Epithelial cell of esophagus (primary cell): ENCODE measurements around the gene FSTL4.

ENCODE experiments used
- DNase-seq: peaks from one replicate; pipeline ENCODE4 v3.0.0; 2010; ENCODE audit warnings: low read depth
- H3K4me3 ChIP-seq: 2 replicates; pipeline ENCODE4 v1.5.1; 2011; ENCODE audit warnings: mild to moderate bottlenecking, low read length, control low read depth
- TF ChIP-seq, protein P1 (sequence below): IDR thresholded peaks from 2 replicates; pipeline ENCODE4 v1.5.1; 2011; ENCODE audit warnings: low read depth, mild to moderate bottlenecking, low read length, control low read depth, inconsistent platforms; ENCODE audit not compliant: insufficient read depth; ENCODE audit errors: missing control alignments

FSTL4 gene

DNA sequence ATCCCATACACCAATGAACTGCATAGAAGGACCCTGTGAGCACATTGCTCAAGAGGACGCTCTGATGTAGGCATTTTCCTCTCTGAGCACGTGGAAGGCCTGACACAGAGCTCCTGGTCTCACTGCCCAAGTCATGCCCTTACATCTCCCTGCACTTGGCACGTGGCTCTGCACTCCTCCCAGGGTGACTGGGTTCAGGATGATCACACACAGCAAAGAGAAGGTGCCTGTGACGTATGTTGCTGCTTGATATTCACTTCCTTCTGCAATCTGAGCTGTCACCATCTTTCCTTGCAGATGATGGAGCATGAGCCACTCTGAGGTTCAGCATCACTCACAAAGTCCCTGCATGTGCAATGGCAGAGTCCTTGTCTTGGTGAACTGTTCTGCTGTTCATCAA, 125.2 kb downstream of the FSTL4 start:
- peak; percentile 24 for DNase-seq
- TF ChIP-seq, protein P1, sequence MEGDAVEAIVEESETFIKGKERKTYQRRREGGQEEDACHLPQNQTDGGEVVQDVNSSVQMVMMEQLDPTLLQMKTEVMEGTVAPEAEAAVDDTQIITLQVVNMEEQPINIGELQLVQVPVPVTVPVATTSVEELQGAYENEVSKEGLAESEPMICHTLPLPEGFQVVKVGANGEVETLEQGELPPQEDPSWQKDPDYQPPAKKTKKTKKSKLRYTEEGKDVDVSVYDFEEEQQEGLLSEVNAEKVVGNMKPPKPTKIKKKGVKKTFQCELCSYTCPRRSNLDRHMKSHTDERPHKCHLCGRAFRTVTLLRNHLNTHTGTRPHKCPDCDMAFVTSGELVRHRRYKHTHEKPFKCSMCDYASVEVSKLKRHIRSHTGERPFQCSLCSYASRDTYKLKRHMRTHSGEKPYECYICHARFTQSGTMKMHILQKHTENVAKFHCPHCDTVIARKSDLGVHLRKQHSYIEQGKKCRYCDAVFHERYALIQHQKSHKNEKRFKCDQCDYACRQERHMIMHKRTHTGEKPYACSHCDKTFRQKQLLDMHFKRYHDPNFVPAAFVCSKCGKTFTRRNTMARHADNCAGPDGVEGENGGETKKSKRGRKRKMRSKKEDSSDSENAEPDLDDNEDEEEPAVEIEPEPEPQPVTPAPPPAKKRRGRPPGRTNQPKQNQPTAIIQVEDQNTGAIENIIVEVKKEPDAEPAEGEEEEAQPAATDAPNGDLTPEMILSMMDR: no peak
- H3K4me3 ChIP-seq: no peak overlapping the region

DNA sequence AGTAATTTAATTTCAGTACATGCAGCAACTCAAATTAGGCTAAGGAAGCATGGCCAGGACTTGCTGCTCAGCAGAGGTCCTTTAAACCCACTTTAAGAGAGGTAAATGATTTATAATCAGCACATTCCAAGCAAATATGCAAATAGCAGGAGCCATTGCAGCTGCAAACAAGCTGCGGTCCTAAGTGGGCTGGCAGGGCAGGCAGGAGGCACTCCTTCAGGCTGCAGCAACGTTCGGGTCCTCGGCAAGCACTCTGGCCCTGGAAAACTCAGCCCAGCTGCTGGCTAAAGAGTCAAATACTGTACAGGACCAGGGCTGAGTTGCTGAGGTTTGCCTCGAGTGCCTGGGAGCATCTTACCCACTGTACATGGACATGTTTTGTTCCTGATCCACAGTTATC, 126.9 kb downstream of the FSTL4 start:
- TF ChIP-seq, protein P1: no peak
- DNase-seq: no peak
- no peak overlapping the region for H3K4me3 ChIP-seq

DNA sequence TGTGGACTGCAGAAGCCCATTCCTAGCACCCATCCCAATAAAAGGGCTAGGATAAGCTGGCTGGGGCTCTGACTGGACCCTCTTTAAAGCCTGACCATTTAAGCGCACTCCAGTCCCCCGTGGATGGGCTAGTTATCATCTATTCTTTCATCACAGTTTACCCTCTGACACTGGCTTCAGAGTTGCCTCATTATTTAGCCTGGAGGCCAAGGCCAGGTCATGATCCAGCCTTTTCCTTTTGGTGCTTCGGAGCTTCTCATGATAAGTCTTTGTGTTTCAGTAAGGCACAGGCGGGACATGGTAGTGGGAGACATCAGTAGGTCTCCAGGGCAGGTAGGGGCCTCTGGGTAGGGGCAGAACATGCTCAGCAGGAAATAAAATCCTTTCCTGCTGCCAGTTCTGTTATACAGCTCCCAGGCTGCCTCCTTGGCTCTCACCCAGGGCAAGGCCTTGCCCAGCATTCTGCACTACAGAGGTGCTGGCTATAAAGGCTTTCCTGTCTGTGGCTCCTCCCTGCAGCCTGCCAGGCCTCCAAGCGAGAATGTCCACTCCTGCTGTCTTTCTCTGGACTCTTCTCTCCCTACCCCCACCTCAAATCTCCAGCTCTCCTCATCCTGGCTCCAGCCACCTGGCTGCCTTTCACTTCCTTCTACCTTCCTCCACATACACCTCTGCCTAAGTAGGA, 128.8 kb downstream of the FSTL4 start:
- H3K4me3 ChIP-seq: no peak overlapping the region
- DNase-seq: no peak
- TF ChIP-seq, protein P1: no peak

DNA sequence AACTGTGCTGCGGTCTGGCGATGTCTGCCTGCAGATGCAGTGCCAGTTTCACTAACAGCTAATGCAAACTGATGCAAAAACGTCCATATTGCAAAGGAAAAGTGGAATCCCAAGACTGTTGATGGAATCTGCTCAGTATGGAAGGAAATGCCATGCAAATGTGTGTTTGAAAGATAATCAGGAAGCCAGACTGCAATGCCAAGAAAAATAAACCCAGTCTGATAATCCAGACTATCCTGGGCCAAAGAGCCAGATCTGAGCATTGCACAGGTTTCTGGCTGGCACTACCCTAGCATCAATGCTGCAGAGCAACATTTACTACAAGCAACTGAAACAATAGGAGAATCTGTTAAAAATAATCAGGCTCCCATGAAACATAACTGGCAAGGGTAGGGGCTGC, 130.3 kb downstream of the FSTL4 start:
- H3K4me3 ChIP-seq: no peak overlapping the region
- TF ChIP-seq, protein P1: no peak
- DNase-seq: no peak

DNA sequence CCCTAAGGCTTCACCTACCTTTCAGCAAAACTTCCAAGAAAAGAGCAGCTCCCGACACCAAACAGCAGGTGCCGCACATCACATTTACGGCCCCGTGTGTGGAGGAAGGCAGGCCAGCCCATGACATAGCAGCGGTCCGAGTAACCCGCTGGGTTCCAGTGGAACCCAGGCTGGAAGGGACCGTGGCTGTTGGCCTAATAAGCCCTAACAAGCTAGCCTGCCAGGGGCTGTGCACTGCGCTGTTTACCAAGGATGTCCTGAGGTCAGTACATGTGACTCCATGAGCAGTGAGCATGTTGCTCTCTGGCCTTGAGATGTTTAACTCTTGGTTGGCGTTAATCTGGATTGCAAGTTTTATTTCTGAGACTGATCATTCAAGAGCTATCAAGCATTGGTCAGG, 131.5 kb downstream of the FSTL4 start:
- no peak overlapping the region for H3K4me3 ChIP-seq
- TF ChIP-seq, protein P1: no peak
- no peak for DNase-seq

DNA sequence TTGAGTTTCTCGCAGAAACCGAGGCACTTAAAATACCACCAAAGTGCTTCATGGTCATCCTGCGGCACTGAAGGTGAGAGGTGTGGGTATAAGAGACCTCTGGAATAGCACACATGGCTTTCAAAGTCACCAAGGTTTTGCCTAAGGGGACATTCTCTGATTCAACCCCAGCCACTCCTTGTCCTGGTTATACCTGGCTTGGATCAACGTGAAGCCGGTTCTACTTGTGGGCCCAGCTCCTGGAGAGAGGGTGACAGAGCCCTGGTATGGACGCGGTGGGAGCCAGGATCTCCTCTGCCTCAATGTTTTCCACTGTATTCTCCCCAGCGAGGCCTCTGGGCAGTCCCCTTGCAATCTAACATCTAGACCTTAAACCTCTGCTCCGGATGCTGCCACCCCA, 132.0 kb downstream of the FSTL4 start:
- H3K4me3 ChIP-seq: no peak overlapping the region
- peak; percentile 32 for DNase-seq
- TF ChIP-seq, protein P1: no peak

DNA sequence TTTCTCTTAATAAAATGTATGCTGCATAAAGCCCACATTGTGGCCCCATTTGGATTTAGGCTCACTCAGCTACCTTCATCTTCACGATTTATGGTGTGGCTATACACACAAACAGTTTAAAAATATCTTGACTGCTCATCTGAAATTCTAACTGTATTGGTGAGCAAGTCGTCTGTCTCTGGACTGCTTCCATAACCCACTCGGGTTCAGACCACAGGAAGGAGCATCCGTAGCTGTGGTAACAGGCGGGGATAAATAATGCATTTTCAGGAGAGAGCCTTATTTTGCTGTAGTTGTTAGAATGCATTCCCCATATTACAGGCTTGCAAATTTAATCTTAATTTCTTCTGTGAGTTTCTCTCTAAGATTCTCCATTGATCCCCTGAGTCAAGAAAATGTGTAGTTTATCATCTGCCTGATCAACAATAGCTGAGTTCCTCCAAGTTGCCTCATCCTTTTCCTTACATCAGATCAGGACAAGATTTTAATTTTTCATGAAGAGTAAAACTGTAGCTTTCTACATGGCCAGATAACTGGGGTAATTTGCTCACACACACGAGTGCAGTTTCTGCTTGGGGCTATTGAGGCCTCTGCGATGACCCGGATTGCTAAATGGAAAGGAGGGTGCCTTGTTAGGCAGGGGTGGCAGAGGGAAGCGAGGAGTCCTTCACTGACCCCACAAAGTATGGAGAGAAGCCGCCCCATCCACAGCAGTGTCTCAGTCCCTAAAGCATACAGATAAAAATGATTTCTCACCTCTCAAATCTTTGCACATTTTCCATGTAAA, 133.9 kb downstream of the FSTL4 start:
- TF ChIP-seq, protein P1: no peak
- H3K4me3 ChIP-seq: no peak overlapping the region
- DNase-seq: no peak
